GM12891 (cell line): ENCODE data around the gene ATP5MG.
A peak's percentile ranks its signal among the peaks of the same experiment; 100 is the strongest.

Experiments used
- DNase-seq: peaks from one replicate; pipeline ENCODE4 v3.0.0; 2011; ENCODE audit warnings: low spot score; ENCODE audit not compliant: insufficient read length
- FAIRE-seq: peaks from 2 replicates; lab custom pipeline; 2011; peaks lifted over from hg19 to GRCh38; lab: Jason Lieb, UNC
- PAX5 ChIP-seq: IDR thresholded peaks from 2 replicates; pipeline ENCODE4 v1.6.1; 2011; ENCODE audit warnings: low read length, moderate library complexity, mild to moderate bottlenecking; ENCODE audit not compliant: insufficient read depth, severe bottlenecking
- POLR2A ChIP-seq: IDR thresholded peaks from 2 replicates; pipeline ENCODE4 v1.6.1; 2011; ENCODE audit warnings: low read depth, low read length, control low read depth
- POLR2AphosphoS5 ChIP-seq: IDR thresholded peaks from 2 replicates; pipeline ENCODE4 v1.6.1; 2011; ENCODE audit warnings: low read depth, low read length, control low read depth
- POU2F2 ChIP-seq: IDR thresholded peaks from 2 replicates; pipeline ENCODE4 v1.6.1; 2011; ENCODE audit warnings: low read depth, mild to moderate bottlenecking, control low read depth, low read length, moderate library complexity
- SPI1 ChIP-seq: IDR thresholded peaks from 2 replicates; pipeline ENCODE4 v1.6.1; 2011; ENCODE audit warnings: low read depth, low read length, control low read depth
- TAF1 ChIP-seq: IDR thresholded peaks from 2 replicates; pipeline ENCODE4 v1.6.1; 2011; ENCODE audit warnings: low read depth, low read length, control low read depth

The ATP5MG gene

GRCh38 chr11:118434123-118434552 is 32.7 kb downstream of the ATP5MG start:
- DNase-seq (no peak), FAIRE-seq (no peak)
- TF ChIP-seq POU2F2 (no peak), TAF1 (no peak), SPI1 (no peak), POLR2AphosphoS5 (no peak), PAX5 (no peak), POLR2A (no peak)

- DNase-seq, result no peak
- FAIRE-seq, result peak; percentile 80
- no peak for TF ChIP-seq SPI1
- TF ChIP-seq POU2F2, result no peak
- no peak for TF ChIP-seq TAF1
- TF ChIP-seq POLR2A, result no peak
- TF ChIP-seq POLR2AphosphoS5, result no peak
- TF ChIP-seq PAX5, result no peak
Observed at GRCh38 chr11:118434553-118435289, 33.3 kb downstream of the ATP5MG start.

DNA sequence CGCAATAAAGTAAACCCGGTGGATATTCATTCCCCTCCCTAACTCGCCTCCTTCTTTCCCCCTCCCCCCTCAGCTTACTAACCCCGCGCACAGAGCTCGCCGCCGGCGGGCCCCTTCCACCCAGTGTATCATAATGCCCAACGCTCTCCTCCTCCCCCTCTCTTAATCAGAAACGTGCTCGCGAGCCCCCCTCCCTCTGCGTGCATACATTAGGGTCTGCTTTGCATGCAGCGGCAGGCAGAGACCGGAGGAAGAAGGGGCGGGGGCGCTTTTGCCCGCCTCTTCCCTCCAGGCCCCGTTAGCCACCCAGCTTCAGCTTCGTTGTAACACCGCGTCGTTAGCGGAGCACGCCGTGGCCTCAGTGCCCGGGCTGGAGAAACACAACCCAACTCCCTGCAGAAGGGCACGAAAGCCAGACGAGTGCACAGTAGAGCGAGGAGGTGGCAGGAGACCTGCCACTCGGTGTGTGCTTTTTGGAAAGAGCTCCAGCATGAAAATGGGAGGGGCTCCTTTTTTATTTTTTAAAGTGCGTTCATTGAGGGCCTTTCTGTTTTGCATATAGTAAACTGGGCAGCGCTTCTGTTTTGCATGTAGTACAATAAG is 34.0 kb downstream of the ATP5MG start:
- FAIRE-seq, result peak; percentile 84

DNA sequence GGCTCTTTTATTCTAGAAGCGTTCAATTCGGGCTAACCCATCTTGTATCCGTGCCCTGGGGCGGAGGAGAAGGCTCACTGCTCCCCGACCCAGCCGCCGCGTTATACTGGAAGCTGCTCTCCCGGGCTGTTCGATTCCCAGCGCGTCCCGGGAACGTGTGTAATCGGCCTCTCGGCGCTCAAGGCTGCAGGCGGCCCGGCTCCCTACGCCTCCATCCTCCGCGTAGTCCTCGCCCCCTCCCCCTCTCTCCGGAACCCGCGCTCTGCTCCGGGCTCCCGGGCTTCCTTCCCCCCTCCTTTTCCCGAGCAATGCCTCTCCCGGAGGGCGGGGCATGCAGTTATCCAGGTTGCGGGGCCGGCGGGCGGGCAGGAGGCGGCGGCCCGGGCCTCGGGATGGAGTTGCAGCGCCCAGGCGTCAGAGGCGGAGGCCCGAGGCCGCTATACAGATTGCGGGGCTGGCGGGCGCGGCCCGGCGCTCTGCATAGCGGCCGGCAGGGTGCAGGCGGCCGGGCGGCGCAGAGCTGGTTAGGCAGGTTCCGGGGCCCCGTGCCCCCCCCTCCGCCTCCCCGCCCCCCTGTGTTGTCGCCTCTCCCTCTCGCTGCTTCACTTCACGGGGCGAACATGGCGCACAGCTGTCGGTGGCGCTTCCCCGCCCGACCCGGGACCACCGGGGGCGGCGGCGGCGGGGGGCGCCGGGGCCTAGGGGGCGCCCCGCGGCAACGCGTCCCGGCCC is 34.7 kb downstream of the ATP5MG start, which contains the start of gene KMT2A:
TSS of gene KMT2A (plus strand) at position 600 of the 732 bp plus-strand sequence. CDS start at position 621, 21 bp downstream.
- DNase-seq (peak; percentile 77), FAIRE-seq (no peak)

More for the DNA sequence above, 34.0 kb downstream of the ATP5MG start:
- TF ChIP-seq POLR2A (no peak), SPI1 (no peak), POU2F2 (peak; percentile 73), POLR2AphosphoS5 (0 out of 2 replicates have a peak, but pooled peaks have one; percentile 28)
- DNase-seq, result peak; percentile 56

GRCh38 chr11:118436639-118437207 is 35.3 kb downstream of the ATP5MG start:
- no peak for TF ChIP-seq POLR2AphosphoS5
- FAIRE-seq (no peak), DNase-seq (no peak)

More for the DNA sequence above, 34.7 kb downstream of the ATP5MG start, which contains the start of gene KMT2A:
- peak; percentile 78 for TF ChIP-seq TAF1
- 0 out of 2 replicates have a peak, but pooled peaks have one; percentile 16 for TF ChIP-seq POLR2A
- TF ChIP-seq PAX5, result no peak
- no peak; the same call in 1 of the 2 replicates for TF ChIP-seq POLR2AphosphoS5

GRCh38 chr11:118437208-118438125 is 36.1 kb downstream of the ATP5MG start:
- FAIRE-seq (peak; percentile 38), DNase-seq (peak; percentile 10)
- no peak for TF ChIP-seq PAX5
- no peak for TF ChIP-seq POU2F2
- TF ChIP-seq POLR2A, result no peak
- TF ChIP-seq POLR2AphosphoS5, result no peak
- TF ChIP-seq SPI1, result no peak
- no peak for TF ChIP-seq TAF1

DNA sequence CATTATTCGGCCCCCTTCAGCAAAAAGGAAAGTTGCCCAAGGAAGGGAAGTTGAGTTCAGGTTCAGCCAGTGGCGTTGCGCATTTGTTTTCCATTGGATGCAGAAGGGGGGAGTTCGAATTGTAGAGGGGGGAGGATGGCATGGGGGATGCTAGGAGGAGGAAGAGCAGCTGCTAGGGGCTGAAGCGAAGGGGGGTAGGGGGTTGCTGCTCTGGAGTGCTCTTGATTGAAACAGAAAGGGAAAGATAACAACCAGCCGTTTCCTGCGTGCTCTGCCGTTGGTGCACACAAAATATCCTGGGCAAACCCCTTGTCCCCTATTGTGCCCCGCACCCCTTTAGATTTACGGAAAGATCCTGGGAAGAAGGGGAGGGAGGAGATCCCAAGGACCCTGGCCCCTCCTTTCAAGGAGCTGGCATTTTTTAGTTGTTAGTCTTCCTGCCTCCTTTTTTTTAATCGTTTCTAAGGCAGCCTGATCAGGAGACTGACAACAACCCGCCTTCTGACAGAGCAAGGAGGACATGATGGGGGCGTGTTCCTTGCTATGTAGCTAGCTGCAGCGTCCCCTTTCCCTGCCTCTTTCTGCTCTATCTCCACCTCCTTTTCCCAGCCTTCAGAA is 37.0 kb downstream of the ATP5MG start:
- peak; percentile 86 for FAIRE-seq
- TF ChIP-seq TAF1 (no peak), POLR2A (no peak), SPI1 (no peak), PAX5 (no peak)
- no peak for DNase-seq

GRCh38 chr11:118439646-118440045 is 38.2 kb downstream of the ATP5MG start:
- no peak for FAIRE-seq
- no peak for DNase-seq
- TF ChIP-seq TAF1, result no peak
- TF ChIP-seq POLR2AphosphoS5, result no peak
- no peak for TF ChIP-seq PAX5
- TF ChIP-seq POLR2A, result no peak
- no peak for TF ChIP-seq SPI1
- no peak for TF ChIP-seq POU2F2
